MM.1S (cell line): ENCODE results near the gene SELL.
"Not testable (repeated sequence)": the region's sequence is repeated elsewhere in the genome, so short reads cannot be mapped to it uniquely, and the experiment has no call there.

Source experiments
- DNase-seq: peaks from one replicate; pipeline ENCODE4 v3.0.0-alpha.2; 2015
- H2AFZ ChIP-seq: fragments of 300-600 bp; sonication (generic); 2 replicates; pipeline ENCODE4 v1.6.0; 2016; ENCODE audit warnings: antibody characterized with exemption, low read length
- H3F3A ChIP-seq: fragments of 300-600 bp; sonication (generic); 2 replicates; pipeline ENCODE4 v1.6.1; 2016; ENCODE audit warnings: mild to moderate bottlenecking, antibody characterized with exemption, low read length, moderate library complexity, mixed read lengths; ENCODE audit not compliant: insufficient read depth
- H3K27ac ChIP-seq: fragments of 300-600 bp; sonication (generic); 2 replicates; pipeline ENCODE4 v1.5.1; 2016; ENCODE audit warnings: mild to moderate bottlenecking, low read length
- H3K27me3 ChIP-seq: fragments of 300-600 bp; sonication (generic); replicated peaks from 2 replicates; pipeline ENCODE4 v1.6.0; 2016; ENCODE audit warnings: low read length; ENCODE audit not compliant: insufficient read depth
- H3K36me3 ChIP-seq: fragments of 300-600 bp; sonication (generic); replicated peaks from 2 replicates; pipeline ENCODE4 v1.6.1; 2016; ENCODE audit warnings: mild to moderate bottlenecking, low read length, mixed read lengths; ENCODE audit not compliant: insufficient read depth
- H3K4me1 ChIP-seq: fragments of 300-600 bp; sonication (generic); 2 replicates; pipeline ENCODE4 v1.6.1; 2016; ENCODE audit warnings: low read length, mixed read lengths
- H3K4me2 ChIP-seq: fragments of 300-600 bp; sonication (generic); 2 replicates; pipeline ENCODE4 v1.6.0; 2016; ENCODE audit warnings: low read depth, low read length
- H3K4me3 ChIP-seq: fragments of 300-600 bp; sonication (generic); 2 replicates; pipeline ENCODE4 v1.5.1; 2016; ENCODE audit warnings: low read length, mixed read lengths
- H3K79me2 ChIP-seq: fragments of 300-600 bp; sonication (generic); 2 replicates; pipeline ENCODE4 v1.6.1; 2016; ENCODE audit warnings: mixed run types, low read length, mixed read lengths
- H3K9ac ChIP-seq: fragments of 300-600 bp; sonication (generic); 2 replicates; pipeline ENCODE4 v1.6.1; 2016; ENCODE audit warnings: low read length, mixed read lengths
- H3K9me2 ChIP-seq: fragments of 300-600 bp; sonication (generic); replicated peaks from 2 replicates; pipeline ENCODE4 v1.6.1; 2016; ENCODE audit warnings: mild to moderate bottlenecking, low read length, mixed read lengths; ENCODE audit not compliant: insufficient read depth
- H3K9me3 ChIP-seq: fragments of 300-600 bp; sonication (generic); replicated peaks from 2 replicates; pipeline ENCODE4 v1.6.1; 2016; ENCODE audit warnings: mild to moderate bottlenecking, low read length, mixed read lengths; ENCODE audit not compliant: insufficient read depth
- H4K20me1 ChIP-seq: fragments of 300-600 bp; sonication (generic); 2 replicates; pipeline ENCODE4 v1.6.1; 2016; ENCODE audit warnings: mild to moderate bottlenecking, low read length, moderate library complexity, mixed read lengths; ENCODE audit not compliant: insufficient read depth
- EZH2 ChIP-seq: fragments of 300-600 bp; sonication (generic); optimal IDR thresholded peaks from 2 replicates; pipeline ENCODE3; 2017; ENCODE audit warnings: low read depth, mild to moderate bottlenecking, antibody characterized with exemption, low read length, mixed read lengths
- EZH2phosphoT487 ChIP-seq: fragments of 300-600 bp; sonication (generic); IDR thresholded peaks from 2 replicates; pipeline ENCODE4 v1.6.1; 2018; ENCODE audit warnings: antibody characterized with exemption, low read length
- TF ChIP-seq, protein P1 (sequence below): fragments of 300-600 bp; sonication (generic); IDR thresholded peaks from 2 replicates; pipeline ENCODE4 v1.5.1; 2016; ENCODE audit warnings: antibody characterized with exemption, low read length, mixed read lengths

The SELL gene

DNA sequence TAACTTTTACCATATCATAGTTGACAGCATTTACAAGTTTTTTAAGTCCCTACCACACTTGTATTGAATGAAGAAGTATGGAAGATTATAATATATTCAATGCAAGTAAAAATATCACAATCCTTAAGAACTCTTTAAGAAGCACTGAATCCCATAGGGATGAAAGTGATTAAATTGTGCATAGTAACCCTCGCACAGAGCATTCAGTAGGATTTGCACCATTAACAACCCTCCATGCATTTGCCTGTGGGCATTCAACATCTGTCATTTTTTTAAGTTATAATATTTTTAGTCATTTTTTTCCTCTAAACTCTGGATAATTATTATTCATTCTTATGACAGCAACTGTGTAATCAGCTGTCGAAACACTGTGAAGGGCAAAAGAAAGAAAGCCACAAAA is 12.3 kb upstream of the SELL start:
- no peak overlapping the region for H2AFZ ChIP-seq
- TF ChIP-seq EZH2 = no peak
- TF ChIP-seq EZH2phosphoT487 = no peak
- TF ChIP-seq, protein P1, sequence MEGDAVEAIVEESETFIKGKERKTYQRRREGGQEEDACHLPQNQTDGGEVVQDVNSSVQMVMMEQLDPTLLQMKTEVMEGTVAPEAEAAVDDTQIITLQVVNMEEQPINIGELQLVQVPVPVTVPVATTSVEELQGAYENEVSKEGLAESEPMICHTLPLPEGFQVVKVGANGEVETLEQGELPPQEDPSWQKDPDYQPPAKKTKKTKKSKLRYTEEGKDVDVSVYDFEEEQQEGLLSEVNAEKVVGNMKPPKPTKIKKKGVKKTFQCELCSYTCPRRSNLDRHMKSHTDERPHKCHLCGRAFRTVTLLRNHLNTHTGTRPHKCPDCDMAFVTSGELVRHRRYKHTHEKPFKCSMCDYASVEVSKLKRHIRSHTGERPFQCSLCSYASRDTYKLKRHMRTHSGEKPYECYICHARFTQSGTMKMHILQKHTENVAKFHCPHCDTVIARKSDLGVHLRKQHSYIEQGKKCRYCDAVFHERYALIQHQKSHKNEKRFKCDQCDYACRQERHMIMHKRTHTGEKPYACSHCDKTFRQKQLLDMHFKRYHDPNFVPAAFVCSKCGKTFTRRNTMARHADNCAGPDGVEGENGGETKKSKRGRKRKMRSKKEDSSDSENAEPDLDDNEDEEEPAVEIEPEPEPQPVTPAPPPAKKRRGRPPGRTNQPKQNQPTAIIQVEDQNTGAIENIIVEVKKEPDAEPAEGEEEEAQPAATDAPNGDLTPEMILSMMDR = no peak
- H3K79me2 ChIP-seq = no peaks in the 10 kb centered on the region
- H3K9ac ChIP-seq = no peak overlapping the region
- no peaks in the 10 kb centered on the region for H3F3A ChIP-seq
- H3K4me2 ChIP-seq = no peak overlapping the region
- H3K36me3 ChIP-seq = no peaks in the 10 kb centered on the region
- H3K27me3 ChIP-seq = no peaks in the 10 kb centered on the region
- H3K9me3 ChIP-seq = no peaks in the 10 kb centered on the region
- H4K20me1 ChIP-seq = no peaks in the 10 kb centered on the region
- no peaks in the 10 kb centered on the region for H3K9me2 ChIP-seq
- H3K4me3 ChIP-seq = no peak overlapping the region
- no peaks in the 10 kb centered on the region for H3K4me1 ChIP-seq
- no peak overlapping the region for H3K27ac ChIP-seq
- no peak for DNase-seq

DNA sequence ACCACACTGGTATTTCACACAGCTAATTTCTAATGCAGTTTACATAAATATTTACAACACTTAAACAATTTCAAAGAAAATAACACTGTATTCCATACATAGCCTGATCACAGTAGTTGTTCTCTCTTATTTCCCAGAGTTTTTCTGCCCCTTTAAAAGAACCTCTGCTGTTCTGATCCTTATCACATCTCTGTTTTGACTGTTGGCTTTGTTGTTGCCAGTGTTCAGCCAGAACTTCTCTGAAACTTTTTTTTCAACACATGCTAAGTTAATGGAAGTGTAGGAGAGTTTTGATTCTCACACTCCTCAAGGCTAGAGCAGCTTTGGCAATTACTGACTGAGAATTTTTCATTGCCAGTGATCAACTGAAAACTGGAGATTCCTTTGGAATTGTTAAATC is 11.4 kb upstream of the SELL start:
- no peak overlapping the region for H3K9ac ChIP-seq
- no peaks in the 10 kb centered on the region for H3K79me2 ChIP-seq
- no peaks in the 10 kb centered on the region for H3K9me2 ChIP-seq
- H3K9me3 ChIP-seq = no peaks in the 10 kb centered on the region
- H3K27ac ChIP-seq = no peak overlapping the region
- no peak overlapping the region for H3K4me2 ChIP-seq
- no peak overlapping the region for H2AFZ ChIP-seq
- no peaks in the 10 kb centered on the region for H4K20me1 ChIP-seq
- no peaks in the 10 kb centered on the region for H3F3A ChIP-seq
- TF ChIP-seq, protein P1 = no peak
- TF ChIP-seq EZH2 (no peak), EZH2phosphoT487 (no peak)
- no peaks in the 10 kb centered on the region for H3K27me3 ChIP-seq
- no peaks in the 10 kb centered on the region for H3K4me1 ChIP-seq
- no peak overlapping the region for H3K4me3 ChIP-seq
- DNase-seq = no peak
- no peaks in the 10 kb centered on the region for H3K36me3 ChIP-seq

DNA sequence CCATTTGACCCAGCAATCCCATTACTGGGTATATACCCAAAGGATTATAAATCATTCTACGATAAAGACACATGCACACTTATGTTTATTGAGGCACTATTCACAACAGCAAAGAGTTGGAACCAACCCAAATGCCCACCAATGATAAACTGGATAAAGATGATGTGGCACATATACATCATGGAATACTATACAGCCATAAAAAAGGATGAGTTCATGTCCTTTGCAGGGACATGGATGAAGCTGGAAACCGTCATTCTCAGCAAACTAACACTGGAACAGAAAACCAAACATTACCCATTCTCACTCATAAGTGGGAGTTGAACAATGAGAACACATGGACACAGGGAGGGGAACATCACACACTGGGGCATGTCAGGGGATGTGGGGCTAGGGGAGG is 3.7 kb upstream of the SELL start:
- not testable (repeated sequence) for H3K27me3 ChIP-seq, H3K9me3 ChIP-seq, DNase-seq, H3K4me3 ChIP-seq, H3K79me2 ChIP-seq, H3K27ac ChIP-seq, H4K20me1 ChIP-seq, H3K9me2 ChIP-seq, H3K4me1 ChIP-seq, H2AFZ ChIP-seq, H3K4me2 ChIP-seq, H3K36me3 ChIP-seq, H3K9ac ChIP-seq
- peaks cover 12% of the 10 kb centered on the region for H3F3A ChIP-seq

DNA sequence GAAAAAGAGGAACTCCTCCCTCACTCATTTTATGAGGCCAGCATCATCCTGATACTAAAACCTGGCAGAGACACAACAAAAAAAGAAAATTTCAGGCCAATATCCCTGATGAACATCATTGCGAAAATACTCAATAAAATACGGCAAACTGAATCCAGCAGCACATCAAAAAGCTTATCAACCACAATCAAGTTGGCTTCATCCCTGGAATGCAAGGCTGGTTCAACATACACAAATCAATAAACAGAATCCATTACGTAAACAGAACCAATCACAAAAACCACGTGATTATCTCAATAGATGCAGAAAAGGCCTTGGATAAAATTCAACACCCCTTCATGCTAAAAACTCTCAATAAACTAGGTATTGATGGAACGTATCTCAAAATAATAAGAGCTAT is 1.7 kb upstream of the SELL start:
- not testable (repeated sequence) for H3K4me1 ChIP-seq, H3K9me2 ChIP-seq, H3K79me2 ChIP-seq, H3K9me3 ChIP-seq, H2AFZ ChIP-seq, H4K20me1 ChIP-seq, H3K9ac ChIP-seq, H3K4me3 ChIP-seq, DNase-seq, H3K36me3 ChIP-seq, H3K27ac ChIP-seq, H3K27me3 ChIP-seq, H3K4me2 ChIP-seq
- H3F3A ChIP-seq = peaks cover 12% of the 10 kb centered on the region
